Endodermal cell (in vitro differentiated cells): ENCODE measurements around the gene SUCLG2. TPM values are rescaled to one million over a fixed set of nuclear protein-coding genes. Genes with fewer than 3 reads are reported as not detected.

Source experiments
- DNase-seq: peaks from one replicate; pipeline ENCODE4 v3.0.0-alpha.2; 2017
- H3K27ac ChIP-seq: 2 replicates; pipeline ENCODE4 v1.5.1; 2013; ENCODE audit warnings: mild to moderate bottlenecking, low read depth, low read length, moderate library complexity
- H3K27me3 ChIP-seq: 2 replicates; pipeline ENCODE4 v1.6.1; 2013; ENCODE audit warnings: mild to moderate bottlenecking, low read length, moderate library complexity; ENCODE audit not compliant: insufficient read depth, control insufficient read depth, poor library complexity, severe bottlenecking
- H3K36me3 ChIP-seq: 2 replicates; pipeline ENCODE4 v1.7.0; 2013; ENCODE audit warnings: mild to moderate bottlenecking, low read length, moderate library complexity; ENCODE audit not compliant: control insufficient read depth, insufficient read depth
- H3K4me1 ChIP-seq: one replicate; pipeline ENCODE4 v1.7.0; 2013; ENCODE audit warnings: low read length; ENCODE audit not compliant: control insufficient read depth, insufficient read depth
- H3K4me3 ChIP-seq: 2 replicates; pipeline ENCODE4 v1.5.1; 2013; ENCODE audit warnings: mild to moderate bottlenecking, low read length, moderate library complexity
- H3K9ac ChIP-seq: 2 replicates; pipeline ENCODE4 v1.6.1; 2013; ENCODE audit warnings: mild to moderate bottlenecking, low read length, moderate library complexity; ENCODE audit not compliant: poor library complexity, severe bottlenecking; ENCODE audit errors: extremely low read depth
- H3K9me3 ChIP-seq: 2 replicates; pipeline ENCODE4 v1.6.1; 2013; ENCODE audit warnings: mild to moderate bottlenecking, low read length, moderate library complexity; ENCODE audit not compliant: control insufficient read depth
- H3K27ac Mint-ChIP-seq: 2 replicates; pipeline ENCODE4 v1.8.0; 2020; ENCODE audit warnings: mixed read lengths
- H3K27me3 Mint-ChIP-seq: 2 replicates; pipeline ENCODE4 v1.8.0; 2021; ENCODE audit warnings: mild to moderate bottlenecking, mixed read lengths; ENCODE audit not compliant: insufficient read depth
- H3K36me3 Mint-ChIP-seq: 2 replicates; pipeline ENCODE4 v1.8.0; 2020; ENCODE audit warnings: low read depth, mixed read lengths
- H3K4me1 Mint-ChIP-seq: 2 replicates; pipeline ENCODE4 v1.8.0; 2020; ENCODE audit warnings: mixed read lengths
- H3K4me3 Mint-ChIP-seq: 2 replicates; pipeline ENCODE4 v1.8.0; 2020; ENCODE audit warnings: mild to moderate bottlenecking, moderate library complexity, mixed read lengths
- H3K9me3 Mint-ChIP-seq: 2 replicates; pipeline ENCODE4 v1.8.0; 2020; ENCODE audit warnings: mild to moderate bottlenecking, mixed read lengths
- CTCF ChIP-seq: fragments of 200-600 bp; sonication (generic); conservative IDR thresholded peaks from 2 replicates; pipeline ENCODE4 v1.5.0; 2021; ENCODE audit warnings: antibody characterized with exemption, mild to moderate bottlenecking
- WGBS, 2 experiments: methylation state at CpG; one replicate each; pipeline versions ENCODE4 v1.1.5 to v1.1.7; 2013; ENCODE audit warnings: missing lambda C conversion rate in 2 of 2, mixed read lengths in 1 of 2; ENCODE audit not compliant: insufficient coverage in 1 of 2, insufficient read length in 1 of 2; 5-methylcytosine and 5-hydroxymethylcytosine counted together
- total RNA-seq, 2 donors: library from RNA; stranded (reverse); fragmentation: NEBNext Ultra II Directional in 1 of 2; extraction: Animal tissue kit (Norgen Biotek cat#: 25700) in 1 of 2; gene quantifications; 2 replicates in 1 of 2; 3 replicates in 1 of 2; pipeline ENCODE4 v1.2.1, GENCODE V29; 2021

Gene SUCLG2
- total RNA-seq, 2 donors from 2014 or later: 42.4 to 57.3 TPM

DNA sequence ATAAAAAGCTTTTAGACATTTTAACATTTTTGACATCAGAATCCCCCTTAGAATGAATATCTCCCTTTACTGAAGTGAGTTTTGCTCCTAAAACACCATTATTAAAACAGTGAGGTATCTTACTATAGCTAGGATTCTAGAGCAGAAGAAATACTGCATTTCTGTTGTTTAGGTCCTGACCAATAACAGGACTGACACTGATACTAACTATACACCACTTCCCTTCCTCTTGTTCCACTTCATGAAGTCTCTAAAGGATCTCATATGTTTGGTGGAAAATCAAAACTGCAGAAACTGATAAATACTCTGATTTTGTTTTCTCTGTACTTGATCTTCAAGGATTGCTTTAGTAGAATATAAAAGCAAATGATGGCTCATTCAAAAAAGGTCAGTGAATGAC, 230.7 kb downstream of the SUCLG2 start:
- TF ChIP-seq CTCF: no peak
- H3K36me3 Mint-ChIP-seq: peaks cover 19% of the 10 kb centered on the region
- no peaks in the 10 kb centered on the region for H3K4me1 ChIP-seq
- no peak overlapping the region for H3K4me3 ChIP-seq
- H3K27ac ChIP-seq: no peak overlapping the region
- H3K27me3 Mint-ChIP-seq: no peaks in the 10 kb centered on the region
- no peak overlapping the region for H3K4me3 Mint-ChIP-seq
- no peak overlapping the region for H3K9ac ChIP-seq
- peaks cover 6% of the 10 kb centered on the region for H3K9me3 ChIP-seq
- H3K9me3 Mint-ChIP-seq: peaks cover 26% of the 10 kb centered on the region
- no peak overlapping the region for H3K27ac Mint-ChIP-seq
- H3K27me3 ChIP-seq: no peaks in the 10 kb centered on the region
- H3K36me3 ChIP-seq: no peaks in the 10 kb centered on the region
- no peaks in the 10 kb centered on the region for H3K4me1 Mint-ChIP-seq
- DNase-seq: no peak

DNA sequence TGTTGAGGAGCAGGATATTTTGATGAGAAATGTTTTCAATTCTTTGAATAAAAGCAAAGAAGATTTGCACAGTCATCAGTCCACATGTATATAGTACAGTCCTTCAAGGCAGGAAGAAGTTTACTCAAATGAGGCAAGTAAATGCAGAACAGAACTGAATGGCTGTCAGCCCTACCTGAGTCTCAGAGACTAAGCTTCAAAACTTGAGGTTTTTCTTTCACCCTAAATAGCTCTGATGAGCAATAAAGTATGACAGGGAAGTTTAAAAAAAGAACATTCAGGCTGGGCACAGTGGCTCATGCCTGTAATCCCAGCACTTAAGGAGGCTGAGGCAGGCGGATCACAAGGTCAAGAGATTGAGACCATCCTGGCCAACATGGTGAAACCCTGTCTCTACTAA, 232.5 kb downstream of the SUCLG2 start:
- TF ChIP-seq CTCF: no peak
- H3K4me1 ChIP-seq: no peaks in the 10 kb centered on the region
- Mint-ChIP-seq H3K27me3 (no peaks in the 10 kb centered on the region), H3K4me3 (no peak overlapping the region), H3K27ac (no peak overlapping the region), H3K4me1 (no peaks in the 10 kb centered on the region), H3K9me3 (peaks cover 11% of the 10 kb centered on the region), H3K36me3 (peaks cover 10% of the 10 kb centered on the region)
- H3K27me3 ChIP-seq: no peaks in the 10 kb centered on the region
- no peak overlapping the region for H3K27ac ChIP-seq
- H3K4me3 ChIP-seq: no peak overlapping the region
- DNase-seq: no peak
- 93 to 100% methylated on average over 1 of the region's 1 CpG for WGBS, 2 experiments
- no peaks in the 10 kb centered on the region for H3K36me3 ChIP-seq
- peaks cover 6% of the 10 kb centered on the region for H3K9me3 ChIP-seq
- no peak overlapping the region for H3K9ac ChIP-seq

DNA sequence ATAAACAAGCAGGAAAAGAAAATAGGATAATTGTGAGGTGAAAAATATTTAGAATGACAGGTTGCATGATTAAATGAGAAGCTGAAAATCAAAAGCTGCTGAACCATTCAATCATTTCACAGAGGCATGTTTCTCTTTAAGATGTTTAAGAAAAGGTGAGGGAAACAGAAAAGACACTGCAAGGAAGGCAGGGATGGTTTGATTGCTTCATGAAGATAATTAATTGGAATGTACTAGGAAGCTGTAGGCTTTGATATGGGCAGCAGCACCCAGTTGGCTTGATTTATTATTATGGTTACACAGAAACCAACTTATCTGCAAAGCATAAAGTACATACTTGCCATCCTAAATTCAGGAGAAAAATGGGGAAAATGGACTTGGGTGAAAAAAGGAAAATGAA, 234.6 kb downstream of the SUCLG2 start:
- no peak for DNase-seq
- Histone ChIP-seq H3K4me3 (no peak overlapping the region), H3K9ac (no peak overlapping the region), H3K4me1 (no peaks in the 10 kb centered on the region), H3K36me3 (no peaks in the 10 kb centered on the region), H3K27me3 (no peaks in the 10 kb centered on the region), H3K27ac (no peak overlapping the region), H3K9me3 (peaks cover 6% of the 10 kb centered on the region)
- Mint-ChIP-seq H3K4me3 (no peak overlapping the region), H3K36me3 (peaks cover 10% of the 10 kb centered on the region), H3K4me1 (no peaks in the 10 kb centered on the region), H3K27ac (no peak overlapping the region), H3K27me3 (no peaks in the 10 kb centered on the region), H3K9me3 (peaks cover 11% of the 10 kb centered on the region)
- no peak for TF ChIP-seq CTCF
